Measurements from ENCODE around the gene MACF1.
A peak's percentile ranks its signal among the peaks of the same experiment; 100 is the strongest.

MACF1 gene

GRCh38 chr1:39164256-39164655 lies 40.2 kb upstream of the MACF1 start:
- Histone ChIP-seq H3K36me3 (ENCODE audit: control insufficient read depth in 1 of 2, insufficient read depth in 2 of 2, low read depth in 1 of 2, low read length in 2 of 2) (no peaks in the 10 kb centered on the region), H3K4me1 (ENCODE audit: control insufficient read depth, insufficient read depth, low read depth, low read length) (peaks cover 14% of the 10 kb centered on the region), H3K9ac (ENCODE audit: low read length) (no peak overlapping the region), H3K4me2 (ENCODE audit: low read length, poor library complexity, severe bottlenecking) (no peak overlapping the region), H3K27ac (ENCODE audit: low read length, poor library complexity, severe bottlenecking) (peak overlapping the region; percentile 12), H3K9me3 (ENCODE audit: control insufficient read depth, low read length) (no peaks in the 10 kb centered on the region), H2AFZ (ENCODE audit: low read depth, low read length) (no peak overlapping the region), H2BK120ac (ENCODE audit: low read depth, low read length) (no peak overlapping the region), H4K91ac (ENCODE audit: low read length) (no peak overlapping the region), H3K4ac (ENCODE audit: low read depth in 1 of 2, low read length in 2 of 2) (no peak overlapping the region), H3K27me3 (ENCODE audit: control insufficient read depth in 1 of 2, insufficient read depth in 1 of 2, low read length in 2 of 2) (no peaks in the 10 kb centered on the region), H3K23ac (ENCODE audit: low read length in 2 of 2) (no peak overlapping the region), H3K14ac (ENCODE audit: low read length in 2 of 2) (peak overlapping the region in 1 of 2 experiments; percentile 25), H3K18ac (ENCODE audit: low read depth in 1 of 2, low read length in 2 of 2) (peak overlapping the region in 1 of 2 experiments; percentile 82), H2AK5ac (ENCODE audit: low read length, severe bottlenecking) (no peak overlapping the region), H3K4me3 (ENCODE audit: insufficient read depth in 1 of 2, low read depth in 1 of 2, low read length in 2 of 2) (no peak overlapping the region), H3K79me1 (replicated peaks; ENCODE audit: low read length, poor library complexity, severe bottlenecking) (no peaks in the 10 kb centered on the region), H2BK12ac (ENCODE audit: low read length in 2 of 2) (no peak overlapping the region), H2BK5ac (ENCODE audit: low read depth, low read length, poor library complexity, severe bottlenecking) (no peak overlapping the region), H2BK15ac (ENCODE audit: low read depth, poor library complexity, severe bottlenecking) (no peak overlapping the region), H4K8ac (ENCODE audit: low read length) (peak overlapping the region; percentile 36)
- DNase-seq: peak; percentile 57

GRCh38 chr1:39165049-39165448 lies 39.4 kb upstream of the MACF1 start:
- WGBS: 12% methylated on average over 2 of the region's 2 CpGs
- peak overlapping the region in 1 of 2 experiments; percentile 1 for H3K4ac ChIP-seq (ENCODE audit: low read depth in 1 of 2, low read length in 2 of 2)

GRCh38 chr1:39165488-39165887 lies 39.0 kb upstream of the MACF1 start:
- no peak overlapping the region for H2BK120ac ChIP-seq (ENCODE audit: low read depth, low read length)
- no CpG with 5 or more reads among the region's 1 CpG for WGBS
- no peak overlapping the region for H2BK5ac ChIP-seq (ENCODE audit: low read depth, low read length, poor library complexity, severe bottlenecking)
- H3K36me3 ChIP-seq (ENCODE audit: control insufficient read depth in 1 of 2, insufficient read depth in 2 of 2, low read depth in 1 of 2, low read length in 2 of 2): no peaks in the 10 kb centered on the region
- H2BK12ac ChIP-seq (ENCODE audit: low read length in 2 of 2): no peak overlapping the region
- H3K4me1 ChIP-seq (ENCODE audit: control insufficient read depth, insufficient read depth, low read depth, low read length): peaks cover 14% of the 10 kb centered on the region
- H4K8ac ChIP-seq (ENCODE audit: low read length): no peak overlapping the region
- no peak overlapping the region for H3K9ac ChIP-seq (ENCODE audit: low read length)
- H3K4me2 ChIP-seq (ENCODE audit: low read length, poor library complexity, severe bottlenecking): no peak overlapping the region
- no peak overlapping the region for H3K23ac ChIP-seq (ENCODE audit: low read length in 2 of 2)
- H2AK5ac ChIP-seq (ENCODE audit: low read length, severe bottlenecking): no peak overlapping the region
- H3K4ac ChIP-seq (ENCODE audit: low read depth in 1 of 2, low read length in 2 of 2): no peak overlapping the region
- no peak overlapping the region for H2BK15ac ChIP-seq (ENCODE audit: low read depth, poor library complexity, severe bottlenecking)
- no peaks in the 10 kb centered on the region for H3K79me1 ChIP-seq (replicated peaks; ENCODE audit: low read length, poor library complexity, severe bottlenecking)
- H3K18ac ChIP-seq (ENCODE audit: low read depth in 1 of 2, low read length in 2 of 2): no peak overlapping the region
- no peak for DNase-seq
- no peaks in the 10 kb centered on the region for H3K27me3 ChIP-seq (ENCODE audit: control insufficient read depth in 1 of 2, insufficient read depth in 1 of 2, low read length in 2 of 2)
- H3K27ac ChIP-seq (ENCODE audit: low read length, poor library complexity, severe bottlenecking): no peak overlapping the region
- no peak overlapping the region for H3K14ac ChIP-seq (ENCODE audit: low read length in 2 of 2)
- no peak overlapping the region for H2AFZ ChIP-seq (ENCODE audit: low read depth, low read length)
- no peak overlapping the region for H4K91ac ChIP-seq (ENCODE audit: low read length)
- H3K4me3 ChIP-seq (ENCODE audit: insufficient read depth in 1 of 2, low read depth in 1 of 2, low read length in 2 of 2): no peak overlapping the region
- H3K9me3 ChIP-seq (ENCODE audit: control insufficient read depth, low read length): no peaks in the 10 kb centered on the region

More at GRCh38 chr1:39165049-39165448, 39.4 kb upstream of the MACF1 start:
- Histone ChIP-seq H4K8ac (ENCODE audit: low read length) (no peak overlapping the region), H3K4me2 (ENCODE audit: low read length, poor library complexity, severe bottlenecking) (no peak overlapping the region), H2BK5ac (ENCODE audit: low read depth, low read length, poor library complexity, severe bottlenecking) (no peak overlapping the region), H3K27ac (ENCODE audit: low read length, poor library complexity, severe bottlenecking) (peak overlapping the region; percentile 9), H2AFZ (ENCODE audit: low read depth, low read length) (no peak overlapping the region), H3K4me1 (ENCODE audit: control insufficient read depth, insufficient read depth, low read depth, low read length) (peaks cover 14% of the 10 kb centered on the region), H2BK12ac (ENCODE audit: low read length in 2 of 2) (peak overlapping the region in 1 of 2 experiments; percentile 4), H2BK120ac (ENCODE audit: low read depth, low read length) (no peak overlapping the region), H3K27me3 (ENCODE audit: control insufficient read depth in 1 of 2, insufficient read depth in 1 of 2, low read length in 2 of 2) (no peaks in the 10 kb centered on the region), H2BK15ac (ENCODE audit: low read depth, poor library complexity, severe bottlenecking) (no peak overlapping the region), H4K91ac (ENCODE audit: low read length) (no peak overlapping the region), H3K79me1 (replicated peaks; ENCODE audit: low read length, poor library complexity, severe bottlenecking) (no peaks in the 10 kb centered on the region), H3K9me3 (ENCODE audit: control insufficient read depth, low read length) (no peaks in the 10 kb centered on the region), H2AK5ac (ENCODE audit: low read length, severe bottlenecking) (no peak overlapping the region), H3K4me3 (ENCODE audit: insufficient read depth in 1 of 2, low read depth in 1 of 2, low read length in 2 of 2) (no peak overlapping the region), H3K36me3 (ENCODE audit: control insufficient read depth in 1 of 2, insufficient read depth in 2 of 2, low read depth in 1 of 2, low read length in 2 of 2) (no peaks in the 10 kb centered on the region), H3K14ac (ENCODE audit: low read length in 2 of 2) (no peak overlapping the region), H3K9ac (ENCODE audit: low read length) (no peak overlapping the region), H3K23ac (ENCODE audit: low read length in 2 of 2) (no peak overlapping the region), H3K18ac (ENCODE audit: low read depth in 1 of 2, low read length in 2 of 2) (peak overlapping the region in 1 of 2 experiments; percentile 4)
- DNase-seq: peak; percentile 95

- H3K9me3 ChIP-seq (ENCODE audit: control insufficient read depth, low read length): no peaks in the 10 kb centered on the region
- no peaks in the 10 kb centered on the region for H3K79me1 ChIP-seq (replicated peaks; ENCODE audit: low read length, poor library complexity, severe bottlenecking)
- no peak overlapping the region for H2AK5ac ChIP-seq (ENCODE audit: low read length, severe bottlenecking)
- H2BK15ac ChIP-seq (ENCODE audit: low read depth, poor library complexity, severe bottlenecking): no peak overlapping the region
- H3K18ac ChIP-seq (ENCODE audit: low read depth in 1 of 2, low read length in 2 of 2): peak overlapping the region; percentile 41 to 60
- H2AFZ ChIP-seq (ENCODE audit: low read depth, low read length): no peak overlapping the region
- no peak overlapping the region for H3K4ac ChIP-seq (ENCODE audit: low read depth in 1 of 2, low read length in 2 of 2)
- peak overlapping the region; percentile 42 for H2BK120ac ChIP-seq (ENCODE audit: low read depth, low read length)
- H3K9ac ChIP-seq (ENCODE audit: low read length): no peak overlapping the region
- 77% methylated on average over 5 of the region's 5 CpGs for WGBS
- H3K4me2 ChIP-seq (ENCODE audit: low read length, poor library complexity, severe bottlenecking): no peak overlapping the region
- H2BK5ac ChIP-seq (ENCODE audit: low read depth, low read length, poor library complexity, severe bottlenecking): no peak overlapping the region
- no peak overlapping the region for H2BK12ac ChIP-seq (ENCODE audit: low read length in 2 of 2)
- H4K91ac ChIP-seq (ENCODE audit: low read length): no peak overlapping the region
- H3K27ac ChIP-seq (ENCODE audit: low read length, poor library complexity, severe bottlenecking): no peak overlapping the region
- H3K36me3 ChIP-seq (ENCODE audit: control insufficient read depth in 1 of 2, insufficient read depth in 2 of 2, low read depth in 1 of 2, low read length in 2 of 2): no peaks in the 10 kb centered on the region
- H3K14ac ChIP-seq (ENCODE audit: low read length in 2 of 2): no peak overlapping the region
- H3K4me1 ChIP-seq (ENCODE audit: control insufficient read depth, insufficient read depth, low read depth, low read length): peaks cover 18% of the 10 kb centered on the region
- no peak overlapping the region for H3K4me3 ChIP-seq (ENCODE audit: insufficient read depth in 1 of 2, low read depth in 1 of 2, low read length in 2 of 2)
- DNase-seq: no peak
- H4K8ac ChIP-seq (ENCODE audit: low read length): peak overlapping the region; percentile 35
- no peak overlapping the region for H3K23ac ChIP-seq (ENCODE audit: low read length in 2 of 2)
- H3K27me3 ChIP-seq (ENCODE audit: control insufficient read depth in 1 of 2, insufficient read depth in 1 of 2, low read length in 2 of 2): no peaks in the 10 kb centered on the region
Observed at GRCh38 chr1:39167632-39168209, 36.8 kb upstream of the MACF1 start.

Data from mesenchymal stem cell (in vitro differentiated cells and primary cell).